GM04504 (cell line): Measurements from ENCODE around the gene ITPK1.

Experiments
- DNase-seq: peaks from one replicate; pipeline ENCODE4 v3.0.0-alpha.2; 2012; ENCODE audit warnings: low read depth

The ITPK1 gene

DNA sequence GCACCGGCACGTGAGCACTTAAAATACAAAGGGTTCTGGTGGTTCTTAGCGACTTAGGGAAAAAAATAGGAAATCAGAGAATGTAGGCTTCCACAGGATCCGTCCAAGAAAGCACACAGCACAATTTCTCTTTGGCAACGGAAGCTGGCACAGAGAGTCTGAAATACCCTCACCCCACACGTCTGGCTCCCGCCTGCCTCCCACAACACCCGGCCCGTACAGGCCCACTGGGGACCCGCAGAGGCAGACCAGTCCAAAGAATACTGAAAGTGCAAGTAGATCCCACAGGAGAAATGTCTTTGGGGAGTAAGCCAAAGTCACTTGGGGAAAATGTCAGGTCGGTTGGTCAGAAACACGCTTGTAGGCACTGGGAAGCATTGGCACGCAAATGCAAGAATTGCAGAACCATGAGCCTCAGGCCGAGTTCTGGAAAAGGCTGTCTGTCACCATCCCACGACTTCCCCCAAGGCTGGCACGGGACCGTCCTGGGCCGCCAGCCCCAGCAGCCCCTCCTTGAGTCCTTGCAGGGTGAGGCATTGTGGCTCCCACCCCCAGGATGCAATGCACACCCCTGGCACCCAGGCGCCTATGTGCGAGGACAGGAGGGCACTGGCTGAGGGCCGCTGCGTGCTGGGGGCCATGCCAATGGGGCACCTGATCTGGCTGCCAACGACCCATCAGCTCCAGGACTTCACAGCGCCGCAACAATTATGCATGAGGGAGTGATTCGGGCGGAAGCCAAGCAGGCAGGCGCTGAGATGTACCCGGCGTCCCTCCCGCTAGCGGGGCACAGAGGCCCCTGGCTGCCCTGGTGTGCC is 163.0 kb downstream of the ITPK1 start:
- no peak for DNase-seq

DNA sequence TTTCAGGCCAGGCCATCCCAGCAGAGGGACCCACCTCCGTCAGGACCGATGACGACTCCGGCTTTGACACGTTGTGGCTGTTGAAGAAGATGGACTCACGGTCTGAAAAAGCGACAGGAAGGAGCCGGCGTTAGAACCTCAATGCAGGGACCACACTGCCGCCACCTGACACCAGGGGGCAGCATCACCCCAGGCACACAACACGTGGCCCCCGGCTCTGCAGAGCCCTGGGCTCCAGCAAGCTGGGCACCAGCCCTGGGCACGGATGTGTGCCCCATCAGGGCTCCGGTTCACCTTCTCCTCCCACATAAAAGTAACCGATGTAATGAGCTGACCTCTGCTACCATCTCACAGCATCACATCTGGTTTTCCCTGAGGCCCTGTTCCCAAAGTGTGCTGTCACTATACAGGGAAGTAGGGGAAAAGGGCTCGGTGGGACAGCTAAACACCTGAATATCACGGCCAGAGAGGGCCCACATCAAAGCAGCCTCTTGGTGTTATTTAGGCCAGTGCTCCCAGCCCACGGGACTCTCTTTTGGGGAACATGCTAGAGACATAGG is 163.7 kb downstream of the ITPK1 start:
- peak; percentile 21 for DNase-seq

DNA sequence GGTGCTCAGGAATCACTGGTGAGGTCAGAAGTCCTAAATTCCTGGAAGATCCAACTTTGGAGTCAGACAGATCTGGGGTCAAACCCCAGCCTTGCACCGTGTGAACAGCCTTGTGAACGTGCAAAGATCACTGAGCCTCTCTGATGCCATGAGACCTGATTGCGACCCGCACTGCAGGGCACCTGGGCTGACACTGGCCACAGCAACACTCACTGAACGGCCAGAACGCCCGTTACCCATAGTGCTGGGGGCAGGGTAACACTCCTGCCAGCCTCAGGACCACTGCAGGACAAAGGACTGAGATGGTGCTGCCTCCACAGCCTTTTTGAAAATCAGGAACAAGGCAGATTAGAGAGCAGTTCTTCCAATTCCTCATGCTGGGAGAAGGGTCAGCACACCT is 164.5 kb downstream of the ITPK1 start:
- DNase-seq, result no peak

DNA sequence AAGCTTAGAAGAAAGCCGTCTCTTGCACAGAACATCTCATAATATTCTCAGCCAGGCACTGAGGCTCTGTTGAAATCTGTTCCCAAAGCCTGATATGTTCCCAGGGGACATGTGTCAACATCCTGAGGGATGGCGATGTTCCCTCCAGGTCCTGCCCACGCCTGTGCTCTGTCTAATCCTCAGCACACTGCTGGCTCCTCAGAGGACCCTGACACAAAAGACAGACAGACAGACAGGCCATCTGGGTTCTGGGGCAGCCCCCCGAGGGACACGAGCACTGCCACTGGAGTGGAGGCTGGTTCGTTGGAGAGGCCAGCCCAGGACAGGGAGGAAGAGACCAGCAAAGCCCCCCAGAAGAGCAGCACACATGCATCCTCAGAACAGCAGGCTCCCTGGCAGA is 165.0 kb downstream of the ITPK1 start:
- DNase-seq, result no peak

DNA sequence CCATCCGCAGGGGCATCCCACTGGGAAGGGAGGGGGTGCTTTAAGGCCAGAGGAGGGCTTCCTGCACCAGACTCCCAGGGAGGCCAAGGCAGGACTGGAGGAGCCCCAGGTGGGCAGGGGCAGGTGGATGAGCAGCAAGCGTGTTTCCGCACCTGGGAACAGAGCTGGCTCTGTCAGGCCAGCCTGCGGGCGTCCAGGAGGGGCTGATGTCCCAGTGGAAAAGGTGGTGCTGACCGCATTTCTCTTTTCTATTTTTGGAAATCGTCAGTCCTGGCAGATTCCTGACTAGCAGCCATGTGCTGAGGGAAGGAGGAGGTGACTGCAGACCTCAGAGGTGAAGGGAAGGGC is 165.6 kb downstream of the ITPK1 start:
- no peak for DNase-seq

DNA sequence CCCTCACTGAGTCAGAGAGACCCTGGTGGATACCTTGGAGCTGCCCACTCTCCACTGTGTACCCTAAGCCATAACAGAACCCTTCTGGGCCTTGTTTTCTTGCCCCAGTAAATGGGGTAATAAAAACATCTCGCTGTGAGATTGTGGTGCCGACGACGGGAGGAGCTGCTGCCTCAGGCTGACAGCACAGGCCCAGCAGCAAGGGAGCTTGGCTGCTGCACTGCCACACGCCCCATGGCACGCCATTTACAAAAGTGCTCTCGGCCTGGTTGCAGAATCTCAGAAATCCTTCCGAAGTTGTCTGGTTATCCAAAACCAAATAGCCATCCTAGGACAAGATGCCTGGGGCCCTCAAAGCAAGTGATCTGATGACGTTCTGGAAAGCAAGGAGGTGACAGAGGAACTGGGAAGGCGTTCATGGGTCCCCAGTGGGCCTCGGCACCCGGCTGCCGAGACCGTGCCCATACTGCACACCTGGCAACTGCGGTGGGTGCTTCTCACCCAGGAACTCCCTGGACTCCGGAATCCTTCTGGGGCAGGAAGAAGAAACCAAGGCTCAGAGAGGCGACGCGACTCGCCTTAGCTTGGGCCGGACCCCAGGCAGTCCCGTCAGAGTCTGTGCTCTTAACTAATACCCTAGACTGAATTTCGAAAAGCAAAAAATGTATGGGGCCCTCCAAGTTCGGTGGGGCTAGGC is 166.1 kb downstream of the ITPK1 start:
- no peak for DNase-seq

DNA sequence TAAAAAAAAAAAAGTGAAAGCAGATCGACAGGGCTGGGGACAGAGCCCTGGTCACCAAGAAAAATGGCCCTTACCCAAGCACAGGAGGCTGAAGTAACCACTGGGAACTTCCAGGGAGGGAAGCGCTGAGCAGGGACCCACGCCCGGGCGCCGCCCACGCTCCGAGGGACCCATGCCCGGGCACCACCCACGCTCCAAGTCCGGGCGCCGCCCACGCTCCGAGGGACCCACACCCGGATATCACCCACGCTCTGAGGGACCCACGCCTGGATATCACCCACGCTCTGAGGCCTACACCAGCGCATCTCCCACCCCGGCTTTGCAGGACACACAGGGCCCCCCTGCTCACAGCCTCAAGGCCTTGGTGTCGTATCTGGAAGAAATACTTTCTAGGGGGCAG is 167.1 kb downstream of the ITPK1 start:
- DNase-seq, result no peak

DNA sequence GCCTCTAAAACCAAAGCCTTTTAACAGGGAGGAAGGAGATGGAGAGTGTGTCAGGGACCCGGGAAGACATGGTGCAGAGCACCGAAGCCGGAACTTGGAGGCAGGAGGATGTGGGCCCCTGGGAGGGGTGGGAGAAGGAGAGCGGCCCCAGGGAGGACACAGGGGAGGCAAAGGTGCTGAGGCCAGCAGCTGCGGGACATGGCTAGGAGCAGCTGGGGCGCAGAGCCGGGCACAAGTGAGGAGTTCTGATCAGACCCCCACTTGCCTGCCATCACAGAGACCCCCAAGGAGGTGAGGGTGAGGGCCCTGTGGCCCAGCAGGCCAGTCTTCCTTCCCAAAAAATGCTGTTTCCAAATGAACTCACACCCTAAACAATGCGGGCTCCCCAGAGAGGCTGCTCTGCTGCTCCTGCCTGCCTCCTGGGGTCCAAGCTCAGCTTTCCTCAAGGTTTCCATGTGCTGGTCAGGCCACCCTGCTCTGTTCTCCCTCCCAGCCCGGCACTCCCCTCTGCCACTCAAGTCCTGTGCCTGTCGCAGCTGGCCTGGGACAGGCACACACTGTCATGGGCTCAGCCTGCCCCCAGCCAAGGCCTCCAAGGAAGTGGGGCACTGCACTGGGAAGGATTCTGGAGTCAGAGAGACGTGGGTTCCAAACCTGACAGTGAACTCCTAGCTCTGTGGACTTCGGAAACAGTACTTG is 168.7 kb downstream of the ITPK1 start:
- DNase-seq, result no peak

DNA sequence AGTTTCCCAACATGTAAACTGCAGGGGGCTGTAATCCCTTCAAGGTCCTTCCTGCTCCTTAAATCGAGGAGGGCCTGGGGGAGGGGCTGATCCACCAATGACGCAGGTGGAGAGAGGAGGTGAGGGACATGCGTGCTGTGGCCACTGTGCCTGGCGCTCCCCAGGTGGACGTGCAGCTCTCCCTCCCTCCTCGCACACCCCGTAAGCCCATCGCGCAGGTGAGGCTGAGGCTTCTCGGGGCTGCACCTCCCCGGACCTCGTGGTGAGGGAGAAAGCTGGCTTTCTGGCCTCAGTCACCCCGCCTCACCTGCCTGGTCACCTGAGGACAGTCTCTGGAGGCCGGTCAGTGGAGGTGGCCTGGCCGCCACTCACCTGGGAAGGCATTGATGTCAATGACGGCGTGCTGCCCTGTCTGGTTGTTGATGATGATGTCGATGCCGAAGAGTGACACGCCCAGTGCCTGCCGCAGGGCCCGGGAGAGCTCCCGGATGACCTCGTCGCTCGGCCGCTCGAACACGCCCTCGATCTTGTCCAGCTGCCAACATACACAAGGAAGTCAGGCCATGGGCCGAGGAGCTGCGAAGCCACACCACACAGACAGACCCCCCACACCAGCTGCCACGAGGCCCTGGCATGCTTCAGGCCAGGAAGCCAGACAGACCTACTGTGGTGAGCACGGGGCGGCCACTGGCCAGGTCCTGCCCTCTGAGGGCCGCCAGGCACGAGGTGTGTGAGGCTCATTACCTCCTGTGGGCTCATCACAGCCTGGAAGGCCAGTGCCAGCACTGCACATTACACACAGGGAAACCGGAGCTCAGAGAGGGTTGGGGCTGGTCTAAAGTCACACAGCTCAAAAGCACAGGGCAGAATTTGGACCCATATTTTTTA is 169.5 kb downstream of the ITPK1 start:
- no peak for DNase-seq

DNA sequence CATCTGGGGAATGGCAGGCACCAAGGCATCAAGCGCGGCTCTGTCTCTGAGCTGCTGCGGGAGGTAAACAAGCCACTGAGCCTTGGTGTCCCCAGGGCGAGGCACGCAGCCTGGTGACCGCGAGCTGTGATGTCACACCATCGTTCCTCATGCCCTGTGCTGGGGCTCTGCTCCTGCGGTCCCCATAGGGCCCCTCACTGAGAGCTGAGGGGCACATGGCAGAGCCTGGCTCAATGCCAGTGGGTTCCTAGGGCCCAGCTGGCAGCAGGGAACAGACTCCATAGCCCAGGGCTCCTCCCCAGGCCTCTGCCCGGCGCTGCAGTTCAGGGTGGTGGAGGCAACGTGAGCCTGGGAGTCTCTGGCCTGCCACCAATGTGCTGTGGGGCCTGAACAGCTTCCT is 170.2 kb downstream of the ITPK1 start:
- no peak for DNase-seq

DNA sequence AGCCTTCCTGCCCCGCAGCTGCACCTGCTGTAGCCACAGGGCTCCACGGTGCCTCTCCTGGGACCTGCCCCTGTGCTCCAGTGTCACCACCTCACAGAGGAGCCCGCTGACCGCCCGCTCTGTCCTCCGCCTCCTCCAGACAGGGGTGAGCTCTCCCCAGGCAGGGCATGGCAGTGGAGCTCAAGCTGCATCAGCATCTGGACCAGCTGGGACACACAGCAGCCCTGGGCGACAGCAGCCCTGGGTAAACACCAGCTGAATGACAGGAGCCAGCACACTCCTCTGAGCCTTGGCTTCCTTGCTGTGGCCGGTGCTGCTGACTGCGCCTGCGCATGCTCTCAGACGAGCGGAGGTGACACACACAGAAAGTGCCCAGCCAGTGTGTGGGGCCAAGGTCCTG is 170.7 kb downstream of the ITPK1 start:
- no peak for DNase-seq

DNA sequence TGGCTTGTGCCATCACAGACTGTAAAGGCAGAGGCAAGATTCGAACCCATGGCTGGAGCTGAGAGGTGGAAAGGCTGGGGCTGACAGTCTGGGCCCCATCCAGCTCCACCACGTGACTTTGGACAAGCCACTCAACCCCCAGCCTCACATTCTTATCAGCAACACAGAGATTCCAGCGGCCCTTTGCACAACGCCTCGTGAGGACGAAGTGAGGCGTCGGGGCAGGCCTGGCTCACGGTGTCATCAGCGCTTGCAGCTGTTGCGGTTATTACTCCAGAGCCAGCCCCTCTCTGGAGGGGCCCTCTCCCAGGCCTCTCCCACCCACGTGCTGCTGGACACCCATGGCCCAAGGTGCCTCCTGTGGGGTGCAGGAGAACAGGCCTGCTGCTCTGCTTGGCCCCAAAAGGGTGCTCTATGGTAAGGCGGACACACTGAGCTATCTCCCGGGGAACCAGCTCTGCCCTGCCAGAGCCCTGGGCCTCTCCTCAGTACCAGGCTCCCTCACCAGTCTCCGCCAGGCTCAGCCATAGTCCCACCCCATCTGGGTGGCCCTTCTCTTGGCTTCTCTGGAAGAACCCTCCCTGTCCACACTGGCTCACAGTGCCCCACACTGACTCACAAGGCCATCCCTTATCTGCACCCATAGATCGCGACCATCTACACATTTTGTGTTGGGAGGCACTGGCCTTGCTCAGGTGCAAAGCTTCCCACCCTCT is 171.7 kb downstream of the ITPK1 start:
- no peak for DNase-seq

DNA sequence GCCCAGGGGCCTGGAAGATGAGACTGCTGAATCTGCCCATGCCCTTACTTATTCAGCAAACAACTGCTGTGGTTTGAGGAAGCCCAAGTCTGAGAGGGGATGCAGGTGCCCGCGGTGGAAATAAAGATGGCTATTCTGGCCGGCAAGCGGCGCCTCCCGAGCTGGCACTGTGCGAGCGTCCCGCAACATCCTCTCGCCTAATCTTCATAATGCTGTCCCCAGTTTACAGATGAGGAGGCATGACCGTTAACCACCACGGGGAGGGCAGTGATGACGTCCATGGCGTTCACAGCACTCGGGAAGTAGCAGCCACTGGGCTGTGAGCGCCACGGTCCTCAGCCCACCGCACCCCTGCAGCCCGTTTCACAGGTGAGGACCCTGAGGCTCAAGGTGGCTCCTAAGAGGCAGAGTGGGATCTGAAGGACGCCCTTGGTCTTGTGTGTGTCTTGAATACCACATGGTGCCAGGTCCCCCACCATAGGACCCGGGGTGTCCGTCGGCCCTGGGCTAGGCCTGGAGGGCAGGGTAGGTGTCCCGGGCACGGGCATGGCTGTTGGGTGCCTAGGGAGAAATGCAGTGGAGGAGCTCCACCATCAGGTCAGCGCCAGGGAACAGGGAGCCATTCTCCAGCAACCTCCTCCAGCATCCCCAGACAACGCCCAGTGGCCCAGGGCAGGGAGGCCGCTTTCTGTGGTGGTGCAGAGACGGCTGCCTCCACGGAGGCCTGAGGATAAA is 172.6 kb downstream of the ITPK1 start:
- DNase-seq, result no peak

DNA sequence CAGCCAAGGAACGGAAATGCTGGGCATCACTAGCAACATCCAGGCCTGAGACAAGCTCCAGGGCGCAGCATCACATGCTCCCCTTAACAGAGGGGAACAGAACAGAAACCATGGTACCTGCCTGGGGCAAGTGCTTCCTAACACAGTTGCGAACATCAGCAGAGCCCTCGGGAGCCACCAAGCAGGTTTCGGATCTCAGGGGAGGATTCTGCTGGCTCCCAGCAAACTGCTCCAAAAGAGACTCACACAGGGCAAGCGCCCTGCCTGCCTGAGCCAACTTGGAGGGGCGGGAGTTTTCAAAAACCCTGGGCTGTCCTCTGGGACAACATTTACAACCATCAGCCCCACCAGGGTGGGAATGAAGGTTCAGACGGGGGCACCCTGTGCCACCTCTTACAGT is 173.1 kb downstream of the ITPK1 start:
- no peak for DNase-seq

DNA sequence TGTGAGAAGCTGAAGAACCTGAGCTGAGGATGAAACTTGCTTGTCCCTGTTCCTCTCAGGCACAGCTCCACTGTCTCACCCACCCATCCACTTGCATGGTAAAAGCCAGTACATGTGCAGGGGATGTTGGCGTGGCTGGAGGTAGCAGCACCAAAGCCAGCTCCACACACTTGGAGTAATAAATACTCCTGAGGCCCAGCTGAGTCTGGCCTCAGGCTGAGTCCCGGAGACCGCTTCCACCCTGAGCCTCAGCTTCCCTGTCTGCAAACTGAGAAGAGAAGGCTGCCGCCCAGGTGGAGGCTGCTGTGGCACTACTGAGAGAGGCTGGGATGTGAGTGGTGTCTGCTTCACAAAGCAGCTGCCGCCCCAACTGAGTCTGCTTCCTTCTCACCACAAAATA is 173.6 kb downstream of the ITPK1 start:
- no peak for DNase-seq

DNA sequence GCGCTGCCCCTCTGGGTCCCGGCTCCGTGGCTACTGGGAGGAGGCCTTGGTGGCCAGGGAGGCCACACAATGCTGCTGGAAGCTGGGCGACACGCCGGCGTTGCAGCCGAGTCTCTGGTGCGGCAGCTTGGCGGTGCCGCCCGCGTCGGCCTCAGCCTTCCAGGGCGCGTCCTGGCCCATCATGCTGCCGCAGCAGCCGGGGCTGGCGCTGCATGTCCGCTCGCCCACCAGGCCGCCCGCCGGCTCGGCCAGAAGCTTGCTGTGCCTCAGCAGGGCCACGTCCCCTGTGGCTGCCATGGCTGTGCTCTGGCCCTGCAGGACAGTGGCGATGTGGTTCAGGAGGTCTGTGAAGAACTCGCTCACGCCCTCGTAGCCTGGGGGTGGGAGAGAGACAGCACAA is 174.2 kb downstream of the ITPK1 start:
- no peak for DNase-seq

DNA sequence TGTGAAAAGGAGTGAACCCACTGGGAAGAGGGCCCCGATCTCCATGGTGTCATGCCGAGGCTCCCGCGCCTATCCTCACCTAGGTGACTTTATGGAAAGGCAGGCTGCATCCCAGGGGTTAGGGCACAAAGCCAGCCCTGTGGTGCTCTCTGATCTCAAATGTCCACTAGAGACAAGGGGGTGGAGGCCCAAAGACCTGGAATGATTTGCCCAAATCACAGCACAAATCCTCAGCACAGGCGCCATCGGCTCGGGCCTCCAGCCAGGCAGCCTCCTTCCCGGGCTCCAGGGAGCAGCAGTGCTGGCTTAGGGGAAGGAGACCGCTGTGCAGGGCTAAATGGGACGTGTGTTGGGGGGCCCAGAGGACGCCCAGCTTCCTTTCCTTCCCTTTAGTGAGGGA is 175.2 kb downstream of the ITPK1 start:
- DNase-seq, result no peak

DNA sequence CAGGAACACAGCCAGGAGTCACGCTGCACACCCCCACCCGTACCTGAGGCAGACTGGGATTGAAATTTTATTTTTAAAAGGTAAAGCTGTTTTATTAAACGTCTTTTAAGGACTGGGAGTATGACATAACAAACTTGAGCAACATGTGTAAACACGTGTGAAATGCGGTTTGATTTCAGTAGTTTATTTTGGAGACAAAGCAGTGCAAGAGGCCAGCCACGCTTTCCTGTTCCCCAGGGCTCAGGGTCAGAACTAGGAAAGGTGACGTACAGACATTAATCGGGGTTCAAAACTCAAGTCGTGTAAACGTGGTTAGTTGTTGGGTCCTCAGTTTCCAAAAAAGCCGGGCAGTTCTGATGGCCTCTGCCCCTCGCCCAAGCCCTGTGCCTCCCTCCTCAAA is 176.0 kb downstream of the ITPK1 start:
- no peak for DNase-seq

DNA sequence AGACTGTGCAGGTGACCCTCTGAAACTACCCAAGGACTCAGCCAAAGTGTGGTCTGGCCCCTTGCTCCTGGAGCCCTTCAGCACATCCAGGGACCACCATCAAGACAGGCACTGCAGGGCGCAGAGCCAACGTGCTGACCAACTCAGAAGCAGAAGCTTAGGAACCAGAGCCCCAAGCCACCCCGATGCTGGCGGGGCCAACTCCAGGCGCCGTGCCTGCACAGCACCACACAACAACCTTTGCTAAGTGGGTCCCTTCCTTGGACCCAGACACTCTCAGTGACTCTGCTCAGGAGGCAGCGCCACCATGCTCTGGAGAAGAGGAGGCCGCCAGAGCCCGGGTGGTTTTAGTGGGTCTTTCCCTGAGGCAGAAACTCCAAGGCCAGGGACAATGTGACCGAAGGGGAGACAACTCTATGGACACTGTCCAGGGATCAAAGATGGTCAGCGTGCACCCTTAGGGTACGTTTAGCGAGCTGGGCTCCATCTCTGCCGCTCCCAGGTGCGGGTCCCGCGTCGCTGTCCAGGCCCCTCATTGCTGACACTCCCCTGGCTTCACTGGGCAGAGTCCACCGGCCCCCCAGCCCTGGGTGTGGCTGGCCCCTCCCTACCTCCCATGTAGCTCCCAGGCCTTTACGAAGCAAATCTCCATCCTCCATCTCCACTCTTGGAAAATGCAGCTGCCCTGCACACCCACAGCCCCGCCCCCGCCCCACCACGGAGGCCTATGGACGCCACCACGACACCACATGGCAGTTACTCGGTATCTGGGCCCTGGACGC is 176.6 kb downstream of the ITPK1 start:
- no peak for DNase-seq
